ENCODE data around the gene RERE.
"Not testable (repeated sequence)": the region's sequence is repeated elsewhere in the genome, so short reads cannot be mapped to it uniquely, and the experiment has no call there.

RERE gene

DNA sequence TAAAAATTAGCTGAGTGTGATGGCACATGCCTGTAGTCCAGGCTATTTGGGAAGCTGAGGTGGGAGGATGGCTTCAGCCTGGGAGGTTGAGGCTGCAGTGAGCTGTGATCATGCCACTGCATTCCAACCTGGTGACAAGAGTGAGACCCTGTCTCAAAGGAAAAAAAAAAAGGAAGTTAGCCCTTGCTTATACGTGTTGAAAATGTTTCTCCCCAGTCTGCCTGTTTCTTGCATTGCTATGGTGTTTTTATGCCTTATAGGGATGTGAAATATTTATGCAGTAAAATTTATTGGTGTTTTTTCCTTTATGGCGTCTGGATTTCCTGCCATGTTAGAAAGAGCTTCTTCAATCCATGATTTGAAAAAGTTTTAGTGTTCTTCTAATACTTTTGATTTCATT, 3.6 kb upstream of the RERE start:
- TF ChIP-seq ZFX (IDR thresholded peaks at IDR 0.05), result no peak
- no peak for TF ChIP-seq CTCF (conservative IDR thresholded peaks at IDR 0.05)
- no peak overlapping the region for H3K27ac ChIP-seq

DNA sequence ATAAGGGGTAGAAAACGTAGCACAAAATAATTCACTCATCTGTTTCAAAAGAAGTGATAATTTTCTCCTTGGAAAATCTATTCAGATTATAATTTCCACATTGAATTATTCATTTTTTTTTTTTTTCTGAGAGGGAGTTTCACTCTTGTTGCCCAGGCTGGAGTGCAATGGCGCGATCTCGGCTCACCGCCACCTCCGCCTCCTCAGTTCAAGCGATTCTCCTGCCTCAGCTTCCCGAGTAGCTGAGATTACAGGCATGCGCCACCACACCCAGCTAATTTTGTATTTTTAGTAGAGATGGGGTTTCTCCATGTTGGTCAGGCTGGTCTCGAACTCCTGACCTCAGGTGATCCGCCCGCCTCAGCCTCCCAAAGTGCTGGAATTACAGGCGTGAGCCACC, 1.3 kb upstream of the RERE start:
- not testable (repeated sequence) for H3K27ac ChIP-seq

DNA sequence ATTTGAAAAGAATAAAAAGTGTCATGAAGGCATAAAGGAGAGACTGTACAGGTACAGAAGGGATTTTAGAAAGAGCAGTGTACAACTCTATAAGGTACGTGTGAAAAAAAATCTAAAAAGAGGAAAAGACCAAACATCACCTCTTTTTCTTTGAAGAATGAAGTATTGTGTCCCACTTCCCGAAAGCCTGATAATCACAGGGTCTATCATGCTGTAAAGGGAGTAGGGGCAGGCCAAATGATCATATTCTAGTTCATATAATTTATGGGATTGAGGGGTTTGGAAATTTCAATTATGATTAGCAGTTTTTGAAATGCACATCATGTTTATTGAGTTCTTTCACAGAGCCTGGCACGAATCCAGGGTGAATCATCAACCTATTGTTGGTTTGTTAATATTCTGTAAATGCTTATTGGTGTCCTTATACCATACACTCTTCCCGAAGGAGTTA, 910 bp upstream of the RERE start:
- peak overlapping the region; percentile 87 for H3K27ac ChIP-seq
- TF ChIP-seq ZFX (IDR thresholded peaks at IDR 0.05) (no peak), CTCF (conservative IDR thresholded peaks at IDR 0.05) (no peak)

DNA sequence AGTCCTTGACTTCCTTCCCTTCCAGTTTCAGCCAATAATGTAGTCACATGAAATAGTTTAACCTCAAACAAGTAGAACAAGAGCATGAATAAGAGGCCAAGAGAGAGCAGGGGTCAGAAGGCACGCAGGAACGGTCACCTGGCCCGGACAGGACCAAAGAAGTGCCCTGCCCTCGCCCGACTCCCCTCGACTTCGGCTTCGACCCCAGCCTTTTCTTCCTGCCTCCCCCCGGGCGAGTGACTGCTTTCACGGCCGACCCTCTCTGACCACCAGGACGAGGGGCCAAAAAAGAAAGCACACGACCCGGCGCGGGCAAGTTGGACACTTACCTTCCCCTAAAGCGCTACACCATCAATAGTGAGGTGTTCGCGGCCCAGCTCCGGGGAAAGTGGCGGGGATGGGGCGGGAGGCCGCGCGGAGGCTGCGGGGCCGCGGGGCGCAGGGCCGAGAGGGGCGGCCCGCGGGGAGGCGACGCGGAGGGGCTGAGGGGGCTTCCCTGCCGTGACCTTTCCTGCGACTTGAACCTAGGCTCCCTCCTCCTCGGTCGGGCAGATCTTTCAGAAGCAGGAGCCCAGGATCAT, 519 bp downstream of the RERE start:
- TF ChIP-seq CTCF (conservative IDR thresholded peaks at IDR 0.05) (no peak), ZFX (IDR thresholded peaks at IDR 0.05) (no peak)
- peak overlapping the region; percentile 87 for H3K27ac ChIP-seq

DNA sequence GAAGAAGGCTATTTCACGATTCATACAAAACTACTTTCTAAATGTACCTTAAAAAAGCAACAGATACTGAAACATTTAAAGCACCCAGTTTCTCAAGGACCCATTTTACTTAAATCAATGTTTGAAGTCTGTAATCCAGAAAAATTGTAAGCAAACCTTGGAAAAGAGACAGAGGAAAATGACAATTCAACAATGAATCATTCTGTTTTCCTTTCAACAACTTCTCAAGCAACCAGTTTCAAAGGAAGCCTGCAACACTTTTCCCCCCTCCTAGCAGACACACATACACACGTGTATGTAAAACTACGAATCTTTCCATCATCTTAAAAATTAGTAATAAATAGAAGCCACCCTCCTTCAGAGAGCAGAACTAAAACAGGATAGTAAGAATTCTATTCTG, 1.2 kb downstream of the RERE start:
- H3K27ac ChIP-seq, result no peak overlapping the region
- TF ChIP-seq ZFX (IDR thresholded peaks at IDR 0.05) (no peak), CTCF (conservative IDR thresholded peaks at IDR 0.05) (no peak)

DNA sequence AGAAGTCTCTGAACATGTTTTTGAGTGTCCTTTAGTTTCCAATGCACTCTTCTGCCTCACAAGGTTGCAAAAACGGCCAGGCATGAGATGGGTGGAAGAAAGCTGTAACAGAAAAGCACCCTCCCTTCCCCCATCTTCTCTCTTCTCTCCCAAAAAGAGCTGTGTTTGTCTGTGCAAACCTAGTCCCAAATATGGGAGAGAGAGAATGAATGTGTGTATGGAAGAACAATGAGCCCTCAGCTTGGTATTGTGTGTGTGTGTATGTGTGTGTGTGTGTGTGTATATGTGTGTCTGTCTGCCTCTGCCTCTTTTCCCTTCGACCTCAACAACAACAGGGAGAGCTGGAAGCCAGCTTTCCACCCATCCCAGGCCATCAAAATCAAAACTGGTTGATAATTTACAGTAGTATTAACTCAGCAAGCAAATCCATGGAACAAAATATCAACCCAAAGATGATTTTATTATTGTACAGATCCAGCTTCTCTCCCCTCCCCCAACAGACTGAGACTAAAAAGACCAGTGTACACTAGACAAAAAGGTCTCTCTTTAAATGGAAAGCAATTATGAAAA, 1.8 kb downstream of the RERE start:
- TF ChIP-seq CTCF (conservative IDR thresholded peaks at IDR 0.05), result no peak
- no peak for TF ChIP-seq ZFX (IDR thresholded peaks at IDR 0.05)
- no peak overlapping the region for H3K27ac ChIP-seq

DNA sequence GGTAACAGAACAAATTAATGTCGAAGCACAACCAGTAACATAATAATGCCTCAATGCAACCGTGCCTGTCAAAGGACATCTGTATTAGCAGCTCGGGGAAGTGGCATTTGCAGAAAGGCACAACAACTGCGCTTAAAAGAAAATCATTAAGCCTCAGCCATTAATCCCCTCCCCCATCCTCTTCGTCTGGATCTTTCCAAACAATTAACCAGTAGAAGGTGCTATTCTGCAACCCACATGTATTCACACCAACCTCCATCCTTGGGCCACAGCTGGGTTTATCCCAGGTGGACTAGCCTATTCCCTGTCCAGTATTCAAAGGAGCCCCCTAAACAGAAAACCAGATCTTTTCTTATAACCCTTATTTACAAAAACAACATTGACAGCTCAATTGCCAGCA, 2.6 kb downstream of the RERE start:
- TF ChIP-seq CTCF (conservative IDR thresholded peaks at IDR 0.05) (no peak; the same call in 1 of the 2 replicates), ZFX (IDR thresholded peaks at IDR 0.05) (no peak)
- no peak overlapping the region for H3K27ac ChIP-seq

DNA sequence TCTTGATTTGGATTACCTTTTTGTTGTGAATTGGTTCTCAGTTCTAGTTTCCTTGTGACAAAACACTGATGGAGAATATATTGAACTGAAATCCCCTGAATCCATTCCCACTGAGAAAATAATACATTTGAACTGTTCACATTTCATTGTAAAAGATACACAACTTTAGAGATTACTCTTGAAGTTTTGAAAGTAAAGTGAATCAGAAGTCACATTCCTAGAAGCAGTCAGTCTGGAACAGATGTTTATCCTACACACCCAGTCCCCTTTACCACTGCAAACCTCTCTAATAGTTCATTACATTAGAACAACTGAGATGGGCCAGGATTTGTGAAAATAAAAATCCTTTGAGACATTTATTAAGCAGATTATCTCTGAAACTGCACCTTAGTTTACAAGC, 3.4 kb downstream of the RERE start:
- TF ChIP-seq ZFX (IDR thresholded peaks at IDR 0.05) (no peak), CTCF (conservative IDR thresholded peaks at IDR 0.05) (no peak)
- H3K27ac ChIP-seq, result no peak overlapping the region

Measured in C4-2B (cell line).